Gastroesophageal sphincter (tissue), 4 donors: ENCODE measurements around the gene SCAF1. TPM values are rescaled to one million over a fixed set of nuclear protein-coding genes. Genes with fewer than 3 reads are reported as not detected.
A peak's percentile ranks its signal among the peaks of the same experiment; 100 is the strongest.

ENCODE experiments used
- ATAC-seq: fragments of 150-250 bp; one replicate; pipeline ENCODE4 v1.9.1; 2016; ENCODE audit warnings: mild to moderate bottlenecking, moderate library complexity
- H3K27ac ChIP-seq, 4 donors: fragments of 200-600 bp; sonication (generic) in 3 of 4; 1 replicate in 3 of 4; 2 replicates in 1 of 4; pipeline ENCODE4 v1.5.1; 2016 to 2019
- H3K27me3 ChIP-seq: fragments of 200-600 bp; sonication (generic); one replicate; pipeline ENCODE4 v1.5.1; 2019
- H3K36me3 ChIP-seq, 2 donors: fragments of 200-600 bp; sonication (generic); one replicate each; pipeline ENCODE4 v1.5.1; 2019; ENCODE audit warnings: control low read depth in 1 of 2
- H3K4me1 ChIP-seq, 3 donors: fragments of 200-600 bp; sonication (generic); 1 replicate in 2 of 3; 2 replicates in 1 of 3; pipeline ENCODE4 v1.5.1; 2016 to 2019; ENCODE audit warnings: control low read depth in 2 of 3
- H3K4me3 ChIP-seq, 2 donors: fragments of 200-600 bp; sonication (generic); one replicate each; pipeline ENCODE4 v1.5.1; 2019; ENCODE audit warnings: mild to moderate bottlenecking in 1 of 2, moderate library complexity in 1 of 2
- H3K9me3 ChIP-seq, 3 donors: fragments of 200-600 bp; sonication (generic); one replicate each; pipeline ENCODE4 v1.5.1; 2017 to 2019; ENCODE audit warnings: control low read depth in 2 of 3
- CTCF ChIP-seq, 4 experiments: fragments of 200-600 bp in 2 of 4; fragments of 450-650 bp in 2 of 4; sonication (generic) in 1 of 4; IDR thresholded peaks; one replicate each; pipeline ENCODE4 v1.5.1; 2017 to 2019; ENCODE audit warnings: antibody characterized with exemption in 4 of 4, mild to moderate bottlenecking in 2 of 4, moderate library complexity in 2 of 4
- EP300 ChIP-seq: sonication (generic); formaldehyde crosslinking; IDR thresholded peaks from one replicate; pipeline ENCODE4 v1.6.1; 2017; ENCODE audit warnings: antibody characterized with exemption, mild to moderate bottlenecking
- POLR2A ChIP-seq, 2 donors: fragments of 450-650 bp; IDR thresholded peaks; one replicate each; pipeline ENCODE4 v1.6.1; 2017; ENCODE audit warnings: antibody characterized with exemption in 2 of 2, mild to moderate bottlenecking in 2 of 2, moderate library complexity in 1 of 2
- POLR2AphosphoS5 ChIP-seq: sonication (generic); formaldehyde crosslinking; IDR thresholded peaks from one replicate; pipeline ENCODE4 v1.6.1; 2017; ENCODE audit warnings: antibody characterized with exemption
- WGBS, 2 donors: methylation state at CpG; one replicate each; pipeline ENCODE4 v1.1.5; 2018; ENCODE audit warnings: low coverage in 1 of 2; 5-methylcytosine and 5-hydroxymethylcytosine counted together
- total RNA-seq, 4 donors: library from RNA; depleted of rRNA; stranded (reverse); fragments of >200 nt; gene quantifications; one replicate each; pipeline ENCODE4 v1.1.0, GENCODE V29; 2016

Gene SCAF1
- total RNA-seq, 4 donors from 2014 or later, result 18.2 to 37.5 (median 18.5) TPM

DNA sequence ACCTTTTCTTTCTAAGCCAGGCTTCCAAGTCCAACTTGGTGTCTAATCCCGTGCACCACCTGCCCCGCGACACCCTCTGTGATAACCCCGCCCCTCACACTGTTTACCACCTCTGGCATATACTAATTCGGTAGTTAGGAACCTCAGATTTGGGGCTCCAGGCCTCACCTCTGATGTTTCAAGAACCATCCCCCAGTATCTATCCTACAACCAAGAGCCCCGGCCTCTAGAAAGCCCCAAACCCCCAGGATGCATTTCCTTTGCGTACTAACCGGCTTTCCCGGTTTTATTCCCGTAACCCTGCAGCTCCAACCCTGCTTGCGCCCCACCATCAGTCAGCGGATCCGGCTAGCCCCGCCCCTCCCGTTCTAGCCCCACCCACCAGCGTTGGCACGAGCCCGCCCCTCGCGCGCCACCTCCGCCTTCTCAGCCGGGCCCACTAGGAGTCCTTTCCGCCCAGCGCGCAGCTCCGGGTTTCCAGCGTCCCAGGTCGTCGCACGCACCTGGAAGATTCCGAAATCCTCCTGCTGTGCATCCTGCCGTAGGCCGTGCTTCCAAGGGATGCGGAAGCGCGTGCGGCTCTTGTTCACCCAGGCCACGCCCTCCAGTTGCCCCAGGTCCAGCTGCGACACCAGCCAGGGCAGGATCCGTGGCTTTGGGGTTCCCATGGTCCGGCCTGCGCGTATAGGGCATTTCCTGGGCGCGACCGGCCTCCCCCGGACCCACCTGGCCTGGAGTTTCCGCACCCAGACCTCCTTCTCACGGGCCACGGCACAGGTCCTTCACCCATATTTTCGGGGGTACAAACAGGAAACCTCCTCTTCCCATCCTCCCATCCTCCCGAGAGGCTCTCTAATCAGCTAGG is 22.4 kb downstream of the SCAF1 start:
- peak overlapping the region; percentile 44 to 95 (median 92) for H3K27ac ChIP-seq
- ATAC-seq, result peak; percentile 76
- WGBS, 2 donors, result 0 to 1% methylated on average over 13 to 23 of the region's 53 CpGs
- peak overlapping the region; percentile 64 to 79 for H3K4me3 ChIP-seq
- no peaks in the 10 kb centered on the region for H3K27me3 ChIP-seq
- peaks cover 0 to 44% of the 10 kb centered on the region in 2 donors for H3K36me3 ChIP-seq
- H3K4me1 ChIP-seq, result peaks cover 0 to 43% (median 7%) of the 10 kb centered on the region in 3 donors
- TF ChIP-seq POLR2A (IDR thresholded peaks at IDR 0.05), result peak in 1 of 2 donors; percentile 36
- no peak for TF ChIP-seq EP300
- TF ChIP-seq POLR2AphosphoS5, result peak; percentile 59
- peak in 3 of 4 experiments; percentile 41 to 50 (median 46) for TF ChIP-seq CTCF (IDR thresholded peaks at IDR 0.05)
- no peaks in the 10 kb centered on the region for H3K9me3 ChIP-seq

- H3K36me3 ChIP-seq, result peaks cover 0 to 43% of the 10 kb centered on the region in 2 donors
- H3K27ac ChIP-seq, result peak overlapping the region; percentile 44 to 95 (median 92)
- no peaks in the 10 kb centered on the region for H3K9me3 ChIP-seq
- peak overlapping the region; percentile 64 to 79 for H3K4me3 ChIP-seq
- peaks cover 0 to 43% (median 7%) of the 10 kb centered on the region in 3 donors for H3K4me1 ChIP-seq
- no peak for TF ChIP-seq EP300
- TF ChIP-seq POLR2A (IDR thresholded peaks at IDR 0.05), result no peak
- TF ChIP-seq POLR2AphosphoS5, result no peak
- no peak for TF ChIP-seq CTCF (IDR thresholded peaks at IDR 0.05)
- WGBS, 2 donors, result 0% methylated on average over 5 to 7 of the region's 7 CpGs
- ATAC-seq, result no peak
- no peaks in the 10 kb centered on the region for H3K27me3 ChIP-seq
Observed at GRCh38 chr19:49665036-49665350, 23.0 kb downstream of the SCAF1 start.

GRCh38 chr19:49665351-49666119 is 23.5 kb downstream of the SCAF1 start, which contains the start of the genes BCL2L12 and IRF3:
Gene BCL2L12 (plus strand): TSS chr19:49665933. CDS start chr19:49666693, 760 bp downstream.
Gene IRF3 (minus strand): TSS chr19:49665857. CDS start chr19:49664838, 1,019 bp downstream.
- ATAC-seq, result peak; percentile 94
- no peaks in the 10 kb centered on the region for H3K9me3 ChIP-seq
- TF ChIP-seq EP300, result no peak
- TF ChIP-seq CTCF (IDR thresholded peaks at IDR 0.05), result peak in 1 of 4 experiments; percentile 24
- peak; percentile 56 for TF ChIP-seq POLR2AphosphoS5
- peak in 1 of 2 donors; percentile 55 for TF ChIP-seq POLR2A (IDR thresholded peaks at IDR 0.05)
- peaks cover 0 to 43% (median 7%) of the 10 kb centered on the region in 3 donors for H3K4me1 ChIP-seq
- peak within 1 kb of the TSS; percentile 44 to 95 (median 92) for H3K27ac ChIP-seq
- 0% methylated on average over 20 to 38 of the region's 50 CpGs for WGBS, 2 donors
- no peaks in the 10 kb centered on the region for H3K27me3 ChIP-seq
- H3K4me3 ChIP-seq, result peak within 1 kb of the TSS; percentile 64 to 79
- peaks cover 0 to 43% of the 10 kb centered on the region in 2 donors for H3K36me3 ChIP-seq

DNA sequence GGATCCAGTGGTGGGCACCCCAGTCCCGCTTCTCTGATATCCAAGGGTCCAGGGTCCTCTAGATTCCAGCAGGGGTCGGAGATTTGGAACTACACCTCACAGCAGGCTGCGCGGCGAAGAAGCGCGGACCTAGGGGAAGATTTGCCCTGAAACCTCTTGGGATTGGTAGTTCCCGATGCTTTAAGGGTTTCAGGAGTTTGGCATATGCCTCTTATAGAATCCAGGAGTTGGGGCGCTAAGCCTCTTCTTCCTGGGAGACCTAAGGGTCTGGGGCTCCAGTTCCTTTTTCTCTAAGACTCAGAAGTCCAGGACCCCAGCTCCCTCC is 24.1 kb downstream of the SCAF1 start:
- 0% methylated on average over 1 of the region's 9 CpGs; no CpG with 5 or more reads in 1 of the 2 donors for WGBS, 2 donors
- H3K27ac ChIP-seq, result peak overlapping the region; percentile 21 to 95 (median 92)

More for the DNA sequence above, 24.1 kb downstream of the SCAF1 start:
- Histone ChIP-seq H3K4me1 (peaks cover 0 to 43% (median 7%) of the 10 kb centered on the region in 3 donors), H3K9me3 (no peaks in the 10 kb centered on the region), H3K4me3 (peak overlapping the region; percentile 64 to 79), H3K36me3 (peaks cover 0 to 43% of the 10 kb centered on the region in 2 donors), H3K27me3 (no peaks in the 10 kb centered on the region)
- no peak for TF ChIP-seq POLR2A (IDR thresholded peaks at IDR 0.05)
- no peak for TF ChIP-seq CTCF (IDR thresholded peaks at IDR 0.05)
- no peak for TF ChIP-seq EP300
- no peak for TF ChIP-seq POLR2AphosphoS5
- ATAC-seq, result peak; percentile 2
